Measurements from ENCODE around the gene MZF1.
A peak's percentile ranks its signal among the peaks of the same experiment; 100 is the strongest.
"Not testable (repeated sequence)": the region's sequence is repeated elsewhere in the genome, so short reads cannot be mapped to it uniquely, and the experiment has no call there.

MZF1 gene

GRCh38 chr19:58579473-58580142, 6.5 kb upstream of the MZF1 start:
- Histone ChIP-seq H3K4me1 (ENCODE audit: control insufficient read depth in 1 of 2, insufficient read depth in 2 of 2, low read length in 2 of 2) (peaks cover 0 to 5% of the 10 kb centered on the region in 2 donors), H3K27ac (ENCODE audit: low read depth, low read length) (no peak overlapping the region), H3K27me3 (ENCODE audit: control insufficient read depth in 1 of 2, insufficient read depth in 2 of 2, low read length in 2 of 2) (no peaks in the 10 kb centered on the region), H3K4me3 (ENCODE audit: low read depth in 1 of 2, low read length in 2 of 2) (no peak overlapping the region), H3K9me3 (ENCODE audit: control insufficient read depth in 1 of 2, low read length in 2 of 2) (no peaks in the 10 kb centered on the region), H3K9ac (ENCODE audit: low read depth in 1 of 2, low read length in 2 of 2) (no peak overlapping the region), H3K36me3 (ENCODE audit: control insufficient read depth in 1 of 2, insufficient read depth in 2 of 2, low read length in 2 of 2) (peaks cover 15 to 19% of the 10 kb centered on the region in 2 donors)

- H3K27me3 ChIP-seq (ENCODE audit: control insufficient read depth in 1 of 2, insufficient read depth in 2 of 2, low read length in 2 of 2): no peaks in the 10 kb centered on the region
- H3K27ac ChIP-seq (ENCODE audit: low read depth, low read length): no peak overlapping the region
- H3K4me1 ChIP-seq (ENCODE audit: control insufficient read depth in 1 of 2, insufficient read depth in 2 of 2, low read length in 2 of 2): peaks cover 7 to 16% of the 10 kb centered on the region in 2 donors
- H3K36me3 ChIP-seq (ENCODE audit: control insufficient read depth in 1 of 2, insufficient read depth in 2 of 2, low read length in 2 of 2): peaks cover 10 to 14% of the 10 kb centered on the region in 2 donors
- H3K9ac ChIP-seq (ENCODE audit: low read depth in 1 of 2, low read length in 2 of 2): no peak overlapping the region
- no peaks in the 10 kb centered on the region for H3K9me3 ChIP-seq (ENCODE audit: control insufficient read depth in 1 of 2, low read length in 2 of 2)
- no peak overlapping the region for H3K4me3 ChIP-seq (ENCODE audit: low read depth in 1 of 2, low read length in 2 of 2)
Observed at GRCh38 chr19:58578012-58578925, 5.1 kb upstream of the MZF1 start.

GRCh38 chr19:58577581-58577980, 4.4 kb upstream of the MZF1 start:
- peaks cover 7 to 16% of the 10 kb centered on the region in 2 donors for H3K4me1 ChIP-seq (ENCODE audit: control insufficient read depth in 1 of 2, insufficient read depth in 2 of 2, low read length in 2 of 2)
- H3K4me3 ChIP-seq (ENCODE audit: low read depth in 1 of 2, low read length in 2 of 2); H3K27me3 ChIP-seq (ENCODE audit: control insufficient read depth in 1 of 2, insufficient read depth in 2 of 2, low read length in 2 of 2); H3K36me3 ChIP-seq (ENCODE audit: control insufficient read depth in 1 of 2, insufficient read depth in 2 of 2, low read length in 2 of 2); H3K9ac ChIP-seq (ENCODE audit: low read depth in 1 of 2, low read length in 2 of 2); H3K9me3 ChIP-seq (ENCODE audit: control insufficient read depth in 1 of 2, low read length in 2 of 2); H3K27ac ChIP-seq (ENCODE audit: low read depth, low read length): not testable (repeated sequence)

- Histone ChIP-seq H3K27ac (ENCODE audit: low read depth, low read length) (peak overlapping the region; percentile 87), H3K36me3 (ENCODE audit: control insufficient read depth in 1 of 2, insufficient read depth in 2 of 2, low read length in 2 of 2) (peaks cover under 1 to 10% of the 10 kb centered on the region in 2 donors), H3K27me3 (ENCODE audit: control insufficient read depth in 1 of 2, insufficient read depth in 2 of 2, low read length in 2 of 2) (no peaks in the 10 kb centered on the region), H3K4me3 (ENCODE audit: low read depth in 1 of 2, low read length in 2 of 2) (peak overlapping the region; percentile 91 to 94), H3K9ac (ENCODE audit: low read depth in 1 of 2, low read length in 2 of 2) (peak overlapping the region; percentile 73 to 91), H3K4me1 (ENCODE audit: control insufficient read depth in 1 of 2, insufficient read depth in 2 of 2, low read length in 2 of 2) (peaks cover 13 to 19% of the 10 kb centered on the region in 2 donors), H3K9me3 (ENCODE audit: control insufficient read depth in 1 of 2, low read length in 2 of 2) (no peaks in the 10 kb centered on the region)
Observed at GRCh38 chr19:58575183-58576041, 2.3 kb upstream of the MZF1 start.

- peak overlapping the region; percentile 72 to 95 for H3K9ac ChIP-seq (ENCODE audit: low read depth in 1 of 2, low read length in 2 of 2)
Observed at GRCh38 chr19:58573658-58574164, 576 bp upstream of the MZF1 start.

GRCh38 chr19:58572026-58572817, 913 bp downstream of the MZF1 start:
- peak overlapping the region; percentile 98 for H3K27ac ChIP-seq (ENCODE audit: low read depth, low read length)
- H3K9ac ChIP-seq (ENCODE audit: low read depth in 1 of 2, low read length in 2 of 2): peak overlapping the region; percentile 72 to 95
- peak overlapping the region; percentile 85 to 98 for H3K4me3 ChIP-seq (ENCODE audit: low read depth in 1 of 2, low read length in 2 of 2)
- peaks cover 13 to 19% of the 10 kb centered on the region in 2 donors for H3K4me1 ChIP-seq (ENCODE audit: control insufficient read depth in 1 of 2, insufficient read depth in 2 of 2, low read length in 2 of 2)
- H3K27me3 ChIP-seq (ENCODE audit: control insufficient read depth in 1 of 2, insufficient read depth in 2 of 2, low read length in 2 of 2): no peaks in the 10 kb centered on the region
- peaks cover 12 to 30% of the 10 kb centered on the region in 2 donors for H3K36me3 ChIP-seq (ENCODE audit: control insufficient read depth in 1 of 2, insufficient read depth in 2 of 2, low read length in 2 of 2)
- H3K9me3 ChIP-seq (ENCODE audit: control insufficient read depth in 1 of 2, low read length in 2 of 2): no peaks in the 10 kb centered on the region

More at GRCh38 chr19:58573658-58574164, 576 bp upstream of the MZF1 start:
- Histone ChIP-seq H3K4me1 (ENCODE audit: control insufficient read depth in 1 of 2, insufficient read depth in 2 of 2, low read length in 2 of 2) (peaks cover 13 to 19% of the 10 kb centered on the region in 2 donors), H3K27me3 (ENCODE audit: control insufficient read depth in 1 of 2, insufficient read depth in 2 of 2, low read length in 2 of 2) (no peaks in the 10 kb centered on the region), H3K9me3 (ENCODE audit: control insufficient read depth in 1 of 2, low read length in 2 of 2) (no peaks in the 10 kb centered on the region), H3K36me3 (ENCODE audit: control insufficient read depth in 1 of 2, insufficient read depth in 2 of 2, low read length in 2 of 2) (peaks cover 11 to 23% of the 10 kb centered on the region in 2 donors), H3K27ac (ENCODE audit: low read depth, low read length) (peak overlapping the region; percentile 98), H3K4me3 (ENCODE audit: low read depth in 1 of 2, low read length in 2 of 2) (peak overlapping the region; percentile 85 to 98)

- Histone ChIP-seq H3K36me3 (ENCODE audit: control insufficient read depth in 1 of 2, insufficient read depth in 2 of 2, low read length in 2 of 2) (peaks cover 12 to 31% of the 10 kb centered on the region in 2 donors), H3K27me3 (ENCODE audit: control insufficient read depth in 1 of 2, insufficient read depth in 2 of 2, low read length in 2 of 2) (no peaks in the 10 kb centered on the region), H3K4me1 (ENCODE audit: control insufficient read depth in 1 of 2, insufficient read depth in 2 of 2, low read length in 2 of 2) (peaks cover 13 to 19% of the 10 kb centered on the region in 2 donors), H3K4me3 (ENCODE audit: low read depth in 1 of 2, low read length in 2 of 2) (no peak overlapping the region), H3K9me3 (ENCODE audit: control insufficient read depth in 1 of 2, low read length in 2 of 2) (no peaks in the 10 kb centered on the region), H3K27ac (ENCODE audit: low read depth, low read length) (no peak overlapping the region), H3K9ac (ENCODE audit: low read depth in 1 of 2, low read length in 2 of 2) (no peak overlapping the region)
Observed at GRCh38 chr19:58571575-58571947, 1.6 kb downstream of the MZF1 start.

- Histone ChIP-seq H3K36me3 (ENCODE audit: control insufficient read depth in 1 of 2, insufficient read depth in 2 of 2, low read length in 2 of 2) (peaks cover 12 to 31% of the 10 kb centered on the region in 2 donors), H3K4me3 (ENCODE audit: low read depth in 1 of 2, low read length in 2 of 2) (no peak overlapping the region), H3K27ac (ENCODE audit: low read depth, low read length) (no peak overlapping the region), H3K9ac (ENCODE audit: low read depth in 1 of 2, low read length in 2 of 2) (no peak overlapping the region), H3K9me3 (ENCODE audit: control insufficient read depth in 1 of 2, low read length in 2 of 2) (no peaks in the 10 kb centered on the region), H3K4me1 (ENCODE audit: control insufficient read depth in 1 of 2, insufficient read depth in 2 of 2, low read length in 2 of 2) (peaks cover 13 to 18% of the 10 kb centered on the region in 2 donors), H3K27me3 (ENCODE audit: control insufficient read depth in 1 of 2, insufficient read depth in 2 of 2, low read length in 2 of 2) (no peaks in the 10 kb centered on the region)
Observed at GRCh38 chr19:58570770-58571574, 2.2 kb downstream of the MZF1 start.
